Spleen (tissue), 11 donors: ENCODE results near the gene ZFP57. TPM values are rescaled to one million over a fixed set of nuclear protein-coding genes. Genes with fewer than 3 reads are reported as not detected.
A peak's percentile ranks its signal among the peaks of the same experiment; 100 is the strongest.

ENCODE experiments used
- DNase-seq: peaks from one replicate; pipeline ENCODE4 v3.0.0-alpha.2; 2020
- H3K27ac ChIP-seq, 8 donors: fragments of 200-600 bp; sonication (generic) in 7 of 8; 1 replicate in 4 of 8; 2 replicates in 4 of 8; pipeline versions ENCODE4 v1.5.0 to v1.8.0; 2016 to 2021; ENCODE audit warnings: inconsistent platforms in 4 of 8, mild to moderate bottlenecking in 4 of 8, moderate library complexity in 1 of 8
- H3K27me3 ChIP-seq, 7 donors: fragments of 200-600 bp; sonication (generic) in 6 of 7; replicated peaks in 1 of 7; 1 replicate in 4 of 7; 2 replicates in 3 of 7; pipeline versions ENCODE4 v1.5.0 to v1.8.0; 2016 to 2021; ENCODE audit warnings: inconsistent platforms in 3 of 7, mild to moderate bottlenecking in 1 of 7
- H3K36me3 ChIP-seq, 6 donors: fragments of 200-600 bp; sonication (generic) in 5 of 6; 1 replicate in 4 of 6; 2 replicates in 2 of 6; pipeline versions ENCODE4 v1.5.0 to v1.8.0; 2016 to 2021; ENCODE audit warnings: inconsistent platforms in 2 of 6
- H3K4me1 ChIP-seq, 6 donors: fragments of 200-600 bp; sonication (generic) in 5 of 6; 1 replicate in 3 of 6; 2 replicates in 3 of 6; pipeline versions ENCODE4 v1.5.0 to v1.8.0; 2016 to 2021; ENCODE audit warnings: inconsistent platforms in 3 of 6
- H3K4me3 ChIP-seq, 8 donors: fragments of 200-600 bp; sonication (generic) in 7 of 8; 1 replicate in 4 of 8; 2 replicates in 4 of 8; pipeline versions ENCODE4 v1.5.0 to v1.8.0; 2016 to 2021; ENCODE audit warnings: inconsistent platforms in 4 of 8, mild to moderate bottlenecking in 4 of 8, moderate library complexity in 2 of 8
- H3K9me3 ChIP-seq, 8 donors: fragments of 200-600 bp; sonication (generic) in 7 of 8; 1 replicate in 4 of 8; 2 replicates in 4 of 8; pipeline versions ENCODE4 v1.5.0 to v1.8.0; 2016 to 2021; ENCODE audit warnings: inconsistent platforms in 4 of 8
- CTCF ChIP-seq, 11 experiments: fragments of 200-600 bp in 7 of 11; fragments of 450-650 bp in 4 of 11; sonication (generic) in 4 of 11; IDR thresholded peaks in 8 of 11; conservative IDR thresholded peaks in 3 of 11; 1 replicate in 7 of 11; 2 replicates in 4 of 11; pipeline versions ENCODE4 v1.4.0 to v1.8.0; 2016 to 2021; ENCODE audit warnings: antibody characterized with exemption in 11 of 11, inconsistent platforms in 4 of 11, mild to moderate bottlenecking in 1 of 11
- POLR2A ChIP-seq, 3 donors: fragments of 450-650 bp; IDR thresholded peaks; one replicate each; pipeline ENCODE4 v1.5.1; 2017; ENCODE audit warnings: antibody characterized with exemption in 3 of 3, mild to moderate bottlenecking in 1 of 3
- POLR2AphosphoS5 ChIP-seq, 3 donors: sonication (generic); formaldehyde crosslinking; IDR thresholded peaks; one replicate each; pipeline ENCODE4 v1.5.1; 2017; ENCODE audit warnings: antibody characterized with exemption in 3 of 3
- WGBS, 5 donors: extraction: QIAGEN DNeasy Blood & Tissue Kit in 3 of 5; methylation state at CpG; one replicate each; pipeline versions ENCODE4 v1.1.5 to v1.1.7; 2013 to 2018; 5-methylcytosine and 5-hydroxymethylcytosine counted together
- intact Hi-C: fragments of 100-400 bp; cut with DNase I; formaldehyde crosslinking; loops from one replicate; pipeline ENCODE4 v1.15.0; 2023; ENCODE audit warnings: low total_unique reads
- polyA plus RNA-seq, 3 donors: library from polyadenylated mRNA; stranded (reverse); fragments of 200-250 nt; gene quantifications; one replicate each; pipeline ENCODE4 v1.2.1, GENCODE V29; 2013
- total RNA-seq, 7 donors: library from RNA; depleted of rRNA in 3 of 7; stranded (reverse); fragments of >200 nt in 3 of 7; fragmentation: NEBNext Ultra II Directional in 4 of 7; extraction: Animal tissue kit (Norgen Biotek cat#: 25700) in 4 of 7; gene quantifications; one replicate each; pipeline versions ENCODE4 v1.1.0 to v1.2.1, GENCODE V29; 2016 to 2021
- donor health status: healthy with polysubstance abuse.
- donor health status: DM: no; HTN: no; CAD: no; lungs with moderate emphysema.
- donor health status: DM: no; HTN: no; CAD: no.
- donor health status: Bipolar disorder and iron deficiency.
- donor health status: healthy.
- donor health status: DM: no; HTN: no; CAD: no.
- donor health status: DM: yes; HTN: yes; CAD: no.

ZFP57 gene
- total and polyA plus RNA-seq, 10 donors, result 0.37 to 6.8 (median 1.7) TPM; not detected in 6

- Histone ChIP-seq H3K27me3 (no peaks in the 10 kb centered on the region), H3K9me3 (peaks cover 0 to 23% (median 12%) of the 10 kb centered on the region in 8 donors), H3K27ac (no peak overlapping the region), H3K4me1 (no peaks in the 10 kb centered on the region), H3K4me3 (no peak overlapping the region), H3K36me3 (no peaks in the 10 kb centered on the region)
- intact Hi-C loops, result no loop called here
- TF ChIP-seq CTCF (IDR thresholded peaks at IDR 0.05 in 8 of 11, conservative IDR thresholded peaks at IDR 0.05 in 3 of 11), result no peak
- TF ChIP-seq POLR2A (IDR thresholded peaks at IDR 0.05), result no peak
- TF ChIP-seq POLR2AphosphoS5 (IDR thresholded peaks at IDR 0.05), result no peak
- DNase-seq, result no peak
- 14 to 45% (median 36%) methylated on average over 3 of the region's 3 CpGs for WGBS, 5 donors
Measured at GRCh38 chr6:29694637-29695036, 13.7 kb upstream of the ZFP57 start.

GRCh38 chr6:29685718-29686326, 4.9 kb upstream of the ZFP57 start:
- no peaks in the 10 kb centered on the region for H3K36me3 ChIP-seq
- TF ChIP-seq CTCF (IDR thresholded peaks at IDR 0.05 in 8 of 11, conservative IDR thresholded peaks at IDR 0.05 in 3 of 11) (peak in 1 of 11 experiments; percentile 15), POLR2AphosphoS5 (IDR thresholded peaks at IDR 0.05) (no peak), POLR2A (IDR thresholded peaks at IDR 0.05) (no peak)
- H3K4me3 ChIP-seq, result peak overlapping the region in 1 of 8 donors; percentile 30
- peaks cover 0 to 3% (median 0%) of the 10 kb centered on the region in 7 donors for H3K27me3 ChIP-seq
- no peak for DNase-seq
- H3K27ac ChIP-seq, result no peak overlapping the region
- no peaks in the 10 kb centered on the region for H3K4me1 ChIP-seq
- intact Hi-C loops, result no loop called here
- no peaks in the 10 kb centered on the region for H3K9me3 ChIP-seq
- WGBS, 5 donors, result 58 to 72% (median 65%) methylated on average over 15 of the region's 15 CpGs

- no peaks in the 10 kb centered on the region for H3K36me3 ChIP-seq
- intact Hi-C loops, result no loop called here
- 89 to 95% (median 90%) methylated on average over 8 of the region's 8 CpGs for WGBS, 5 donors
Measured at GRCh38 chr6:29681811-29682210, 859 bp upstream of the ZFP57 start.

More at GRCh38 chr6:29681811-29682210, 859 bp upstream of the ZFP57 start:
- Histone ChIP-seq H3K27me3 (peaks cover 0 to 16% (median 0%) of the 10 kb centered on the region in 7 donors), H3K4me1 (peaks cover 0 to 11% (median 0%) of the 10 kb centered on the region in 6 donors), H3K27ac (no peak overlapping the region), H3K9me3 (no peaks in the 10 kb centered on the region), H3K4me3 (no peak overlapping the region)
- no peak for TF ChIP-seq POLR2AphosphoS5 (IDR thresholded peaks at IDR 0.05)
- no peak for TF ChIP-seq CTCF (IDR thresholded peaks at IDR 0.05 in 8 of 11, conservative IDR thresholded peaks at IDR 0.05 in 3 of 11)
- no peak for TF ChIP-seq POLR2A (IDR thresholded peaks at IDR 0.05)
- DNase-seq, result no peak
